GM12878 (cell line): ENCODE results near the gene NR6A1. TPM values are rescaled to one million over a fixed set of nuclear protein-coding genes. Genes with fewer than 3 reads are reported as not detected.

ENCODE experiments used
- ATAC-seq: fragments of 200-7000 bp; cut with Tn5 transposase; 3 replicates; pipeline ENCODE4 v1.9.1; 2020; ENCODE audit warnings: mild to moderate bottlenecking, moderate library complexity
- BruUV-seq: library from RNA; stranded (reverse); fragments of 400-500 nt; replicated peaks from 2 replicates; lab custom pipeline; 2021; lab: Mats Ljungman, UMichigan
- CTCF ChIA-PET: fragments of 300-600 bp; sonication (Branson Sonifier 250); formaldehyde crosslinking; extraction: SDS; loops from one replicate; lab custom pipeline; 2021; ENCODE audit warnings: inconsistent platforms; lab: Yijun Ruan, JAX
- POLR2A ChIA-PET: fragments of 350-600 bp; formaldehyde crosslinking; extraction: SDS; loops from one replicate; lab custom pipeline; 2021; ENCODE audit warnings: inconsistent platforms; lab: Charles Lee
- RAD21 ChIA-PET: fragments of 300-600 bp; sonication (Branson Sonifier 250); formaldehyde crosslinking; loops from one replicate; lab custom pipeline; 2023; ENCODE audit warnings: antibody characterized with exemption; ENCODE audit not compliant: unreplicated experiment; lab: Charles Lee
- SMC1A ChIA-PET: fragments of 300-600 bp; sonication (Branson Sonifier 250); formaldehyde crosslinking; loops from one replicate; lab custom pipeline; 2023; ENCODE audit not compliant: unreplicated experiment, uncharacterized antibody; lab: Charles Lee
- DNase-seq: peaks from one replicate; pipeline ENCODE4 v3.0.0-alpha.2; 2011; ENCODE audit warnings: low read depth, low spot score
- FAIRE-seq: peaks from 3 replicates; lab custom pipeline; 2011; peaks lifted over from hg19 to GRCh38; lab: Jason Lieb, UNC
- H2AFZ ChIP-seq: 2 replicates; pipeline ENCODE4 v1.6.0; 2011; ENCODE audit warnings: low read depth, low read length, control low read depth; ENCODE audit not compliant: control insufficient read depth
- H3K27ac ChIP-seq: 2 replicates; pipeline ENCODE4 v1.5.1; 2011; ENCODE audit warnings: control low read depth; ENCODE audit not compliant: control insufficient read depth, insufficient read depth
- H3K27me3 ChIP-seq, 2 experiments: replicated peaks in 1 of 2; 2 replicates each; pipeline versions ENCODE4 v1.6.0 to v1.6.1; 2011; ENCODE audit warnings: low read length in 1 of 2; ENCODE audit not compliant: control insufficient read depth in 2 of 2, insufficient read depth in 2 of 2
- H3K36me3 ChIP-seq, 2 experiments: 2 replicates each; pipeline ENCODE4 v1.5.1; 2011; ENCODE audit warnings: low read length in 1 of 2; ENCODE audit not compliant: control insufficient read depth in 2 of 2, insufficient read depth in 2 of 2
- H3K4me1 ChIP-seq: 2 replicates; pipeline ENCODE4 v1.6.1; 2011; ENCODE audit warnings: mild to moderate bottlenecking, low read length, moderate library complexity, mixed read lengths; ENCODE audit not compliant: control insufficient read depth, insufficient read depth
- H3K4me2 ChIP-seq: 2 replicates; pipeline ENCODE4 v1.6.0; 2011; ENCODE audit warnings: control low read depth; ENCODE audit not compliant: control insufficient read depth, insufficient read depth
- H3K4me3 ChIP-seq: fragments of 200-600 bp; sonication (generic); 2 replicates; pipeline ENCODE4 v1.5.1; 2016
- H3K79me2 ChIP-seq: 2 replicates; pipeline ENCODE4 v1.6.0; 2011; ENCODE audit warnings: low read length; ENCODE audit not compliant: control insufficient read depth, insufficient read depth
- H3K9ac ChIP-seq: 2 replicates; pipeline ENCODE4 v1.8.0; 2011; ENCODE audit warnings: low read length, control low read depth, mixed read lengths; ENCODE audit not compliant: control insufficient read depth, insufficient read depth
- H3K9me3 ChIP-seq: replicated peaks from 3 replicates; pipeline ENCODE4 v1.5.1; 2011; ENCODE audit warnings: mild to moderate bottlenecking, low read length; ENCODE audit not compliant: control insufficient read depth, insufficient read depth
- H4K20me1 ChIP-seq: 2 replicates; pipeline ENCODE4 v1.6.0; 2011; ENCODE audit not compliant: control insufficient read depth, insufficient read depth
- BACH1 ChIP-seq: fragments of 450-650 bp; IDR thresholded peaks from 2 replicates; pipeline ENCODE4 v1.6.1; 2017; ENCODE audit warnings: mild to moderate bottlenecking, borderline replicate concordance
- CBFB ChIP-seq: IDR thresholded peaks from 2 replicates; pipeline ENCODE4 v1.6.1; 2016; ENCODE audit warnings: antibody characterized with exemption, low read depth
- EED ChIP-seq: sonication (generic); IDR thresholded peaks from 2 replicates; pipeline ENCODE4 v1.6.1; 2016; ENCODE audit warnings: antibody characterized with exemption, low read depth
- EZH2 ChIP-seq: IDR thresholded peaks from 2 replicates; pipeline ENCODE4 v1.6.1; 2012; ENCODE audit warnings: low read depth, mild to moderate bottlenecking, control low read depth, inconsistent platforms, low read length, borderline replicate concordance; ENCODE audit not compliant: control insufficient read depth
- MYB ChIP-seq: fragments of 150-350 bp; IDR thresholded peaks from 2 replicates; pipeline ENCODE4 v1.6.1; 2014; ENCODE audit warnings: mild to moderate bottlenecking, low read depth, low read length, borderline replicate concordance
- SP1 ChIP-seq: IDR thresholded peaks from one replicate; pipeline ENCODE4 v1.6.1; 2011; ENCODE audit warnings: low read depth, low read length
- TCF12 ChIP-seq: IDR thresholded peaks from 2 replicates; pipeline ENCODE4 v1.6.1; 2011; ENCODE audit warnings: low read depth, mild to moderate bottlenecking, low read length
- ZNF24 ChIP-seq: fragments of 450-650 bp; IDR thresholded peaks from 2 replicates; pipeline ENCODE4 v1.6.1; 2017; ENCODE audit warnings: antibody characterized with exemption, mild to moderate bottlenecking
- ZNF622 ChIP-seq: fragments of 450-650 bp; IDR thresholded peaks from 2 replicates; pipeline ENCODE4 v1.6.1; 2017; ENCODE audit warnings: mild to moderate bottlenecking, inconsistent platforms
- WGBS: methylation state at CpG from one replicate; pipeline ENCODE4 v1.1.6; 2016; ENCODE audit warnings: low lambda C conversion rate; ENCODE audit not compliant: insufficient replicate concordance, insufficient coverage; ENCODE audit errors: missing lambda C conversion rate; 5-methylcytosine and 5-hydroxymethylcytosine counted together
- in situ Hi-C: fragments of 300-500 bp; cut with MboI; formaldehyde crosslinking; loops from 9 replicates; pipeline ENCODE4 v1.14.3; 2018; ENCODE audit warnings: mixed read lengths
- intact Hi-C: fragments of 100-400 bp; cut with micrococcal nuclease; formaldehyde crosslinking; loops from one replicate; pipeline ENCODE4 v1.14.2; 2022; ENCODE audit not compliant: unreplicated experiment
- polyA plus RNA-seq, 11 experiments: library from polyadenylated mRNA; depleted of rRNA in 4 of 11; unstranded in 6 of 11; stranded (reverse) in 5 of 11; fragments of >200 nt; fragmentation: Nextera tagmentation in 4 of 11; fragmentation: Illumina TruSeq in 1 of 11; extraction: Ambion mirVana in 4 of 11; extraction: Trizol in 1 of 11; gene quantifications; 1 replicate in 1 of 11; 2 replicates in 10 of 11; pipeline versions ENCODE4 v1.2.1 to v1.2.3, GENCODE V29; 2011 to 2016; ENCODE audit warnings: inconsistent platforms in 2 of 11, missing spikeins in 2 of 11, low read depth in 1 of 11
- total RNA-seq, 4 experiments: library from RNA; depleted of rRNA in 3 of 4; stranded (reverse); fragments of >200 nt in 3 of 4; fragmentation: Illumina TruSeq in 1 of 4; extraction: Trizol in 1 of 4; gene quantifications; 2 replicates each; pipeline versions ENCODE4 v1.2.1 to v1.2.3, GENCODE V29; 2013 to 2021
- TF ChIP-seq, protein P1 (sequence below): fragments of 450-650 bp; conservative IDR thresholded peaks from 2 replicates; pipeline ENCODE4 v1.6.1; 2017; ENCODE audit warnings: mild to moderate bottlenecking, moderate library complexity
- TF ChIP-seq, protein P2 (sequence below): IDR thresholded peaks from 2 replicates; pipeline ENCODE4 v1.6.1; 2011; ENCODE audit warnings: mild to moderate bottlenecking, low read depth, low read length, moderate library complexity; ENCODE audit not compliant: insufficient replicate concordance
- TF ChIP-seq, protein P3 (sequence below): fragments of 450-650 bp; IDR thresholded peaks from 2 replicates; pipeline ENCODE4 v1.6.1; 2017; ENCODE audit warnings: low read depth, mild to moderate bottlenecking, moderate library complexity

The NR6A1 gene
- total and polyA plus RNA-seq, 10 of the 15 experiments (the other 5 are each of a cell fraction or from before 2014, with no cell fraction given) = 1.2 to 9.2 (median 4.6) TPM

DNA sequence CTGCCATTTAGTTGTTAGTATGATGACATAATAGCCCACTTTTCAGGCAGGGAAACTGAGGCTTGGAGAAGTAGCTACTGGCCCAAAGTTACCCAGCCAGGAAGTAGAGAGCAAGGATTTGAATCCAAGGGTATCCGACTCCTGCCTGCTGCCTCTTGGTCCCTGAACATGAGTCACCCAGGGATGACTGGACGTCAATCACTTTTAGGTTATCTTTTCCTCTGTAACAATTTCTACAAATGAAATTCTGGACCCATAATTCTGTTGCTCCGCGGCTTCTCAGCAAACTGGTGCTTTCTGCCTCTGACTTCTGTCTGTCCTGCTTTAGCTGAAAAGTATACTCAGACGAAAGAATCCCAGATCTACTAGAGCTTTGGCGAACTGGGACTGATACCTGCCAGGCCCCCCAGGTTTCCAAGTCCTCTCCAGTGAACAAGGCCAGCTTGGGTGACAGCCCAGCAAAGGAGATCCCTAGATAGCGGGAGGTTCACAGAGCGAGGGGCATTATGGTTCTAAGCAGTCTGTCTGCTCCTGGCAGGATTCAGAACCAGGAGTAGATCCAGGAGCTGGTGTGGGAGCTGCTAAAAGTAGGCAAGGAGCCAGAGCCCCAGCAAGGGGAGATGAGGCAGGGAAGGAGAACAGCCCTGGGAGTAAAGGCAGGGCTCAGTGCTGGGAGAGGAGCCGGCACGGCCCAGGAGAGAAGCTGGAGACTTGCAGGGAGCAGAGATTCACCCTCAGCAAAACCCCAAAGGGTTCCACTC lies 26.4 kb upstream of the NR6A1 start (continued):
- TF ChIP-seq EED (no peak), MYB (no peak), BACH1 (no peak), TCF12 (no peak), ZNF24 (no peak)
- TF ChIP-seq, protein P1, sequence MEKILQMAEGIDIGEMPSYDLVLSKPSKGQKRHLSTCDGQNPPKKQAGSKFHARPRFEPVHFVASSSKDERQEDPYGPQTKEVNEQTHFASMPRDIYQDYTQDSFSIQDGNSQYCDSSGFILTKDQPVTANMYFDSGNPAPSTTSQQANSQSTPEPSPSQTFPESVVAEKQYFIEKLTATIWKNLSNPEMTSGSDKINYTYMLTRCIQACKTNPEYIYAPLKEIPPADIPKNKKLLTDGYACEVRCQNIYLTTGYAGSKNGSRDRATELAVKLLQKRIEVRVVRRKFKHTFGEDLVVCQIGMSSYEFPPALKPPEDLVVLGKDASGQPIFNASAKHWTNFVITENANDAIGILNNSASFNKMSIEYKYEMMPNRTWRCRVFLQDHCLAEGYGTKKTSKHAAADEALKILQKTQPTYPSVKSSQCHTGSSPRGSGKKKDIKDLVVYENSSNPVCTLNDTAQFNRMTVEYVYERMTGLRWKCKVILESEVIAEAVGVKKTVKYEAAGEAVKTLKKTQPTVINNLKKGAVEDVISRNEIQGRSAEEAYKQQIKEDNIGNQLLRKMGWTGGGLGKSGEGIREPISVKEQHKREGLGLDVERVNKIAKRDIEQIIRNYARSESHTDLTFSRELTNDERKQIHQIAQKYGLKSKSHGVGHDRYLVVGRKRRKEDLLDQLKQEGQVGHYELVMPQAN = no peak
- TF ChIP-seq, protein P2, sequence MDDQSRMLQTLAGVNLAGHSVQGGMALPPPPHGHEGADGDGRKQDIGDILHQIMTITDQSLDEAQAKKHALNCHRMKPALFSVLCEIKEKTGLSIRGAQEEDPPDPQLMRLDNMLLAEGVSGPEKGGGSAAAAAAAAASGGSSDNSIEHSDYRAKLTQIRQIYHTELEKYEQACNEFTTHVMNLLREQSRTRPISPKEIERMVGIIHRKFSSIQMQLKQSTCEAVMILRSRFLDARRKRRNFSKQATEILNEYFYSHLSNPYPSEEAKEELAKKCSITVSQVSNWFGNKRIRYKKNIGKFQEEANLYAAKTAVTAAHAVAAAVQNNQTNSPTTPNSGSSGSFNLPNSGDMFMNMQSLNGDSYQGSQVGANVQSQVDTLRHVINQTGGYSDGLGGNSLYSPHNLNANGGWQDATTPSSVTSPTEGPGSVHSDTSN = no peak

DNA sequence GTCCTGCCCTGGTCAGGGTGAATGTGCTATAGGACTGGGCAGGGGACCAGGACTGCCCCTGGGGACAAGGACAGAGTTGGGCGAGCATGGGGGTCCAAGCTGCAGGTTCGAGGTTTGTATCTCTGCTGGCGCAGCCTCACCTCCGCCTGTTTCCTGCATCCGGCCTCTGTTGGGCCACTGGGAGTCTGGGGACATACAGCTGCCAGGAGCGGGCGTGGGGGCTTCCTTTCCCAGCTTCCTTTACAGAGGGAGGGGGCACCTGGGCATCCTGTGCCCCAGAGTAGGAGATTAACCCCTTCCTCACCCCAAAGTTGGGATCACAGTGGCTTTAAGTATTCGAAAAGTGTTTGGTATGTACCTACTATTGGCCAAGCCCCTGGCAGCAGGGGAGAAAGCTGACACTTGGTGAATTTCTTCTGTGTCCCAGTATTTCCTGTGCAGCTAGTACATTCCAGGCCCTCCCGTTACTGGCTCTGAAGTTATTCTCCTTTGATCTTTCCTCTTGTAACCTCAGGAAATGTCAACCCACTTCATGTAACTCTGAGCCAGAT lies 24.8 kb upstream of the NR6A1 start:
- Histone ChIP-seq H3K9me3 (no peaks in the 10 kb centered on the region), H3K79me2 (no peaks in the 10 kb centered on the region), H3K4me3 (no peak overlapping the region), H3K27ac (no peak overlapping the region), H3K9ac (no peak overlapping the region), H4K20me1 (no peaks in the 10 kb centered on the region), H3K4me2 (no peak overlapping the region), H3K4me1 (0 out of 2 replicates have a peak, but pooled peaks cover 2% of the 10 kb centered on the region), H3K27me3 (no peaks in the 10 kb centered on the region; a peak in 1 of 4 replicates), H2AFZ (no peak overlapping the region), H3K36me3 (no peaks in the 10 kb centered on the region)
- ATAC-seq (no peak), DNase-seq (no peak), FAIRE-seq (no peak)
- WGBS = 43% methylated on average over 9 of the region's 9 CpGs
- ChIA-PET CTCF (interaction anchor here (1.0 to 3.7 kb wide), 7 partner anchors 11 to 66 kb away, joined by 3 to 27 read pairs (median 4); partner anchors contain the start of genes ARPC5L and WDR38), SMC1A (interaction anchor here (1.4 to 1.5 kb wide), 2 partner anchors 18 to 34 kb away, joined by 4 to 6 read pairs; no protein-coding TSS in a partner anchor), POLR2A (no interaction called here), RAD21 (interaction anchor here (1.1 to 1.5 kb wide), 3 partner anchors 10 to 57 kb away, joined by 3 to 5 read pairs (median 3); partner anchors contain the start of gene WDR38)
- in situ Hi-C loops = no loop called here
- intact Hi-C loops = no loop called here
- no TSS peak for BruUV-seq
- TF ChIP-seq CBFB (no peak), ZNF622 (no peak), EZH2 (no peak), SP1 (no peak)
- TF ChIP-seq, protein P3, sequence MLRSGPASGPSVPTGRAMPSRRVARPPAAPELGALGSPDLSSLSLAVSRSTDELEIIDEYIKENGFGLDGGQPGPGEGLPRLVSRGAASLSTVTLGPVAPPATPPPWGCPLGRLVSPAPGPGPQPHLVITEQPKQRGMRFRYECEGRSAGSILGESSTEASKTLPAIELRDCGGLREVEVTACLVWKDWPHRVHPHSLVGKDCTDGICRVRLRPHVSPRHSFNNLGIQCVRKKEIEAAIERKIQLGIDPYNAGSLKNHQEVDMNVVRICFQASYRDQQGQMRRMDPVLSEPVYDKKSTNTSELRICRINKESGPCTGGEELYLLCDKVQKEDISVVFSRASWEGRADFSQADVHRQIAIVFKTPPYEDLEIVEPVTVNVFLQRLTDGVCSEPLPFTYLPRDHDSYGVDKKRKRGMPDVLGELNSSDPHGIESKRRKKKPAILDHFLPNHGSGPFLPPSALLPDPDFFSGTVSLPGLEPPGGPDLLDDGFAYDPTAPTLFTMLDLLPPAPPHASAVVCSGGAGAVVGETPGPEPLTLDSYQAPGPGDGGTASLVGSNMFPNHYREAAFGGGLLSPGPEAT = no peak
